Neural cell (in vitro differentiated cells): ENCODE data around the gene CDH4. TPM values are rescaled to one million over a fixed set of nuclear protein-coding genes. Genes with fewer than 3 reads are reported as not detected.

Experiments
- H2AFZ ChIP-seq: fragments of 200-600, 300-800 bp; sonication (generic), shearing (Covaris generic); 2 replicates; pipeline ENCODE4 v1.6.0; 2014; ENCODE audit warnings: low read depth, mild to moderate bottlenecking, antibody characterized with exemption, low read length, moderate library complexity
- H3F3A ChIP-seq: fragments of 200-600 bp; shearing (Covaris generic); 2 replicates; pipeline ENCODE4 v1.6.1; 2016; ENCODE audit warnings: mild to moderate bottlenecking, moderate library complexity, mixed read lengths, antibody characterized with exemption, low read length; ENCODE audit not compliant: insufficient read depth, poor library complexity, severe bottlenecking
- H3K27ac ChIP-seq: fragments of 200-600, 300-800 bp; sonication (generic), shearing (Covaris generic); 2 replicates; pipeline ENCODE4 v1.5.1; 2014; ENCODE audit warnings: mild to moderate bottlenecking, low read length, moderate library complexity
- H3K27me3 ChIP-seq: fragments of 300-800, 200-600 bp; sonication (generic), shearing (Covaris generic); 2 replicates; pipeline ENCODE4 v1.6.0; 2014; ENCODE audit warnings: mild to moderate bottlenecking, low read depth, low read length, moderate library complexity; ENCODE audit not compliant: insufficient read depth
- H3K36me3 ChIP-seq: fragments of 300-800, 200-600 bp; sonication (generic), shearing (Covaris generic); 2 replicates; pipeline ENCODE4 v1.5.1; 2014; ENCODE audit warnings: mild to moderate bottlenecking, antibody characterized with exemption, low read length, moderate library complexity; ENCODE audit not compliant: insufficient read depth
- H3K4me2 ChIP-seq: fragments of 300-800, 200-600 bp; sonication (generic), shearing (Covaris generic); 2 replicates; pipeline ENCODE4 v1.6.0; 2014; ENCODE audit warnings: mild to moderate bottlenecking, low read length
- H3K4me3 ChIP-seq: fragments of 300-800, 200-600 bp; sonication (generic), shearing (Covaris generic); 2 replicates; pipeline ENCODE4 v1.5.1; 2014; ENCODE audit warnings: mild to moderate bottlenecking, low read length, moderate library complexity
- H3K79me2 ChIP-seq: fragments of 200-600 bp; shearing (Covaris generic); replicated peaks from 2 replicates; pipeline ENCODE4 v1.6.0; 2014; ENCODE audit warnings: mild to moderate bottlenecking, low read length, moderate library complexity; ENCODE audit not compliant: insufficient read depth
- H3K9ac ChIP-seq: fragments of 300-800, 200-600 bp; sonication (generic), shearing (Covaris generic); 2 replicates; pipeline ENCODE4 v1.6.1; 2016; ENCODE audit warnings: mild to moderate bottlenecking, low read length, mixed read lengths
- H3K9me2 ChIP-seq: fragments of 200-600 bp; shearing (Covaris generic); 2 replicates; pipeline ENCODE4 v1.6.1; 2016; ENCODE audit warnings: mild to moderate bottlenecking, low read length, mixed read lengths; ENCODE audit not compliant: insufficient read depth
- H3K9me3 ChIP-seq: fragments of 200-600, 300-800 bp; sonication (generic), shearing (Covaris generic); 2 replicates; pipeline ENCODE4 v1.6.1; 2016; ENCODE audit warnings: mild to moderate bottlenecking, mixed run types, low read length, moderate library complexity, mixed read lengths
- H4K20me1 ChIP-seq: fragments of 200-600 bp; shearing (Covaris generic); 2 replicates; pipeline ENCODE4 v1.6.1; 2016; ENCODE audit warnings: mild to moderate bottlenecking, mixed run types; ENCODE audit not compliant: insufficient read depth
- EP300 ChIP-seq: fragments of 450-650 bp; conservative IDR thresholded peaks from 2 replicates; pipeline ENCODE4 v1.6.1; 2014; ENCODE audit warnings: antibody characterized with exemption, mild to moderate bottlenecking, moderate library complexity; ENCODE audit not compliant: poor library complexity, severe bottlenecking
- EZH2 ChIP-seq: fragments of 200-600, 300-800 bp; shearing (Covaris generic), sonication (generic); IDR thresholded peaks from 2 replicates; pipeline ENCODE4 v1.6.1; 2014; ENCODE audit warnings: antibody characterized with exemption, low read length, borderline replicate concordance, mild to moderate bottlenecking; ENCODE audit not compliant: insufficient read depth, poor library complexity, severe bottlenecking
- MXI1 ChIP-seq: fragments of 450-650 bp; conservative IDR thresholded peaks from 2 replicates; pipeline ENCODE4 v1.6.1; 2014; ENCODE audit warnings: antibody characterized with exemption, mild to moderate bottlenecking; ENCODE audit not compliant: poor library complexity, severe bottlenecking
- POLR2AphosphoS5 ChIP-seq: IDR thresholded peaks from 2 replicates; pipeline ENCODE4 v1.6.1; 2012
- RAD21 ChIP-seq: fragments of 450-650 bp; conservative IDR thresholded peaks from 2 replicates; pipeline ENCODE4 v1.6.1; 2014; ENCODE audit warnings: antibody characterized with exemption, mild to moderate bottlenecking, moderate library complexity
- SMC3 ChIP-seq: fragments of 450-650 bp; conservative IDR thresholded peaks from 2 replicates; pipeline ENCODE4 v1.6.1; 2014; ENCODE audit warnings: antibody characterized with exemption, mild to moderate bottlenecking, moderate library complexity; ENCODE audit not compliant: poor library complexity
- TAF1 ChIP-seq: IDR thresholded peaks from 2 replicates; pipeline ENCODE4 v1.6.1; 2012; ENCODE audit warnings: low read depth
- polyA plus RNA-seq: library from polyadenylated mRNA; depleted of rRNA; stranded (reverse); fragments of >200 nt; gene quantifications from 2 replicates; pipeline ENCODE4 v1.2.3, GENCODE V29; 2014
- TF ChIP-seq, protein P1 (sequence below): fragments of 450-650 bp; IDR thresholded peaks from 2 replicates; pipeline ENCODE4 v1.5.1; 2014; ENCODE audit warnings: antibody characterized with exemption, mild to moderate bottlenecking, moderate library complexity; ENCODE audit not compliant: poor library complexity, severe bottlenecking
- TF ChIP-seq, protein P2 (sequence below): IDR thresholded peaks from 2 replicates; pipeline ENCODE4 v1.6.1; 2012; ENCODE audit warnings: borderline replicate concordance

The CDH4 gene
- polyA plus RNA-seq, 1 donor from 2014 or later, result 24.6 TPM

DNA sequence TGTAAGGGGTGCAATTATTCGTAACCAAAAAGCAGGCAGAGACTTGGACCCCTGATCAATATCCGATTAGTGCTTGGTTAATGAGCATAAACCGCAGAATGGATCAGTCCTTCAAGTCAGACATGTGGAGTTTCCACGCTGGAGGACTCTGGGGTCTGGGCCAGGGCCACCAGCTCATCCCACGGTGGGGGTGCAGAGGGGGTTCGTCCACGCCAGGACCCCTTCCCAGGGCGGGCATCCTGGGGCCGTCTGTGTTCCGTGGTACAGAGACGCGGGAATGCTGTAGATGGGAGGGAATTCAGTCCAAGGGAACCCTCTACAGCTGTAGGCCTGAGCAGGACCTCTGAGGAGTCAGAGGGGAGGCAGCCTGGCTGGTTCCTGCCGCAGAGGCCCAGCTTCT is 615.9 kb downstream of the CDH4 start:
- Histone ChIP-seq H3K36me3 (no peaks in the 10 kb centered on the region), H3F3A (no peaks in the 10 kb centered on the region), H3K4me3 (no peak overlapping the region), H2AFZ (no peak overlapping the region), H3K79me2 (no peaks in the 10 kb centered on the region), H3K27me3 (no peaks in the 10 kb centered on the region), H3K27ac (no peak overlapping the region), H3K9ac (no peak overlapping the region), H3K4me2 (no peak overlapping the region), H3K9me3 (no peaks in the 10 kb centered on the region), H4K20me1 (no peaks in the 10 kb centered on the region), H3K9me2 (no peaks in the 10 kb centered on the region)
- TF ChIP-seq, protein P1, sequence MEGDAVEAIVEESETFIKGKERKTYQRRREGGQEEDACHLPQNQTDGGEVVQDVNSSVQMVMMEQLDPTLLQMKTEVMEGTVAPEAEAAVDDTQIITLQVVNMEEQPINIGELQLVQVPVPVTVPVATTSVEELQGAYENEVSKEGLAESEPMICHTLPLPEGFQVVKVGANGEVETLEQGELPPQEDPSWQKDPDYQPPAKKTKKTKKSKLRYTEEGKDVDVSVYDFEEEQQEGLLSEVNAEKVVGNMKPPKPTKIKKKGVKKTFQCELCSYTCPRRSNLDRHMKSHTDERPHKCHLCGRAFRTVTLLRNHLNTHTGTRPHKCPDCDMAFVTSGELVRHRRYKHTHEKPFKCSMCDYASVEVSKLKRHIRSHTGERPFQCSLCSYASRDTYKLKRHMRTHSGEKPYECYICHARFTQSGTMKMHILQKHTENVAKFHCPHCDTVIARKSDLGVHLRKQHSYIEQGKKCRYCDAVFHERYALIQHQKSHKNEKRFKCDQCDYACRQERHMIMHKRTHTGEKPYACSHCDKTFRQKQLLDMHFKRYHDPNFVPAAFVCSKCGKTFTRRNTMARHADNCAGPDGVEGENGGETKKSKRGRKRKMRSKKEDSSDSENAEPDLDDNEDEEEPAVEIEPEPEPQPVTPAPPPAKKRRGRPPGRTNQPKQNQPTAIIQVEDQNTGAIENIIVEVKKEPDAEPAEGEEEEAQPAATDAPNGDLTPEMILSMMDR, result no peak
- TF ChIP-seq SMC3 (no peak), EZH2 (no peak), POLR2AphosphoS5 (no peak), TAF1 (no peak), MXI1 (no peak), EP300 (no peak), RAD21 (no peak)
- TF ChIP-seq, protein P2, sequence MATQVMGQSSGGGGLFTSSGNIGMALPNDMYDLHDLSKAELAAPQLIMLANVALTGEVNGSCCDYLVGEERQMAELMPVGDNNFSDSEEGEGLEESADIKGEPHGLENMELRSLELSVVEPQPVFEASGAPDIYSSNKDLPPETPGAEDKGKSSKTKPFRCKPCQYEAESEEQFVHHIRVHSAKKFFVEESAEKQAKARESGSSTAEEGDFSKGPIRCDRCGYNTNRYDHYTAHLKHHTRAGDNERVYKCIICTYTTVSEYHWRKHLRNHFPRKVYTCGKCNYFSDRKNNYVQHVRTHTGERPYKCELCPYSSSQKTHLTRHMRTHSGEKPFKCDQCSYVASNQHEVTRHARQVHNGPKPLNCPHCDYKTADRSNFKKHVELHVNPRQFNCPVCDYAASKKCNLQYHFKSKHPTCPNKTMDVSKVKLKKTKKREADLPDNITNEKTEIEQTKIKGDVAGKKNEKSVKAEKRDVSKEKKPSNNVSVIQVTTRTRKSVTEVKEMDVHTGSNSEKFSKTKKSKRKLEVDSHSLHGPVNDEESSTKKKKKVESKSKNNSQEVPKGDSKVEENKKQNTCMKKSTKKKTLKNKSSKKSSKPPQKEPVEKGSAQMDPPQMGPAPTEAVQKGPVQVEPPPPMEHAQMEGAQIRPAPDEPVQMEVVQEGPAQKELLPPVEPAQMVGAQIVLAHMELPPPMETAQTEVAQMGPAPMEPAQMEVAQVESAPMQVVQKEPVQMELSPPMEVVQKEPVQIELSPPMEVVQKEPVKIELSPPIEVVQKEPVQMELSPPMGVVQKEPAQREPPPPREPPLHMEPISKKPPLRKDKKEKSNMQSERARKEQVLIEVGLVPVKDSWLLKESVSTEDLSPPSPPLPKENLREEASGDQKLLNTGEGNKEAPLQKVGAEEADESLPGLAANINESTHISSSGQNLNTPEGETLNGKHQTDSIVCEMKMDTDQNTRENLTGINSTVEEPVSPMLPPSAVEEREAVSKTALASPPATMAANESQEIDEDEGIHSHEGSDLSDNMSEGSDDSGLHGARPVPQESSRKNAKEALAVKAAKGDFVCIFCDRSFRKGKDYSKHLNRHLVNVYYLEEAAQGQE, result no peak

DNA sequence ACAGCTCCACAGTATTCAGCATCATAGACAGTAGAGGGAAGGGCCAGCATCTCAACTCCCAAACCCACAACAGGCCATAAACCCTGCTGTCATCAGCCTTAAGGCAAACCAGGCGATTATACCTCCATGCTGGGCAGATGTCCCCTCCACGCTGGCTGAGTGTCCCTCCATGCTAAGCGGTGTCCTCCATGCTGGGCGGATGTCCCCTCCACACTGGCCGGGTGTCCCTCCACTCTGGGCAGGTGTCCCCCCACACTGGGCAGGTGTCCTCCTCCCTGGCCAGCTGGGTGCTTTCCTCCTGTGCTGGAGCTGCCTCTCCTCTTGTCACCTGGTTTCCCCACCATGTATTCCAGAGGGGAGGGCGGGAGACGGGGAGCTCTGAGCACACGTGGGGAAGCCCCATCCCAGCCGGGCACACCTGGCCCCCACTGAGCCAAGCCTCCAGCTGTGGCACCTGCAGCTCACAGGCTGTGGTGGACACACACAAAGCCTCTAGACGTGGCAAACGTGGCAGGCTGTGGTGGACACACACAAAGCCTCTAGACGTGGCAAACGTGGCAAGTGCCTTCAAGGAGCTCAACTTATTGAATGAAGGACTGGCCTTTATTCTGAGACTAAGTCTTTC is 616.5 kb downstream of the CDH4 start:
- Histone ChIP-seq H3K4me3 (no peak overlapping the region), H3K79me2 (no peaks in the 10 kb centered on the region), H3K27me3 (no peaks in the 10 kb centered on the region), H3K9me3 (no peaks in the 10 kb centered on the region), H2AFZ (no peak overlapping the region), H3K9ac (no peak overlapping the region), H3K4me2 (no peak overlapping the region), H3K27ac (no peak overlapping the region), H4K20me1 (no peaks in the 10 kb centered on the region), H3K36me3 (no peaks in the 10 kb centered on the region), H3K9me2 (no peaks in the 10 kb centered on the region), H3F3A (no peaks in the 10 kb centered on the region)
- TF ChIP-seq TAF1 (no peak), POLR2AphosphoS5 (no peak), SMC3 (no peak), MXI1 (no peak)
- TF ChIP-seq, protein P1, result no peak
